Keratinocyte (primary cell): ENCODE results near the gene RAB21.

Experiments used
- EZH2 ChIP-seq: IDR thresholded peaks from one replicate; pipeline ENCODE4 v1.6.1; 2012; ENCODE audit warnings: inconsistent platforms, mild to moderate bottlenecking, low read length, moderate library complexity
- TF ChIP-seq, protein P1 (sequence below), 3 experiments: IDR thresholded peaks in 1 of 3; conservative IDR thresholded peaks in 1 of 3; optimal IDR thresholded peaks in 1 of 3; 2 replicates in 2 of 3; 3 replicates in 1 of 3; pipeline versions ENCODE3 to v1.5.1; 2011; ENCODE audit warnings: low read length in 3 of 3, mild to moderate bottlenecking in 3 of 3, moderate library complexity in 2 of 3, control low read depth in 1 of 3, inconsistent platforms in 1 of 3; ENCODE audit not compliant: insufficient read depth in 2 of 3; ENCODE audit errors: extremely low read depth in 1 of 3

DNA sequence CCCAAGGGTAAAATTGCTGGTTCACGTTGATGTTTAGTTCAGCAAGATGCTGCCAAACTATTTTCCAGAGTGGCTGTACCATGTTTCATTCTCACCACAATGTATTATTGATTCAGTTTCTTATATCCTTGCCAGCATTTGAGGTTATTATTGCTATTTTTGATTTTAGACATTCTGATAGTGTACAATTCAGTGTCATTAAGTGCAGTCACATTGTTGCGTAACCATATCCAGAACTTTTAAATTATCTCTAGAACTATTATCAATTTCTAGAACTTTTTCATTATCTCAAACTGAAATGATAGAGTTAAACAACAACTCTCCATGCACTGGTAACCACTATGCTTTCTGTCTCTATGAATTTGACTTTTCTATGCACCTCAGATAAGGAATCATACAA, 74.2 kb downstream of the RAB21 start:
- TF ChIP-seq, protein P1, sequence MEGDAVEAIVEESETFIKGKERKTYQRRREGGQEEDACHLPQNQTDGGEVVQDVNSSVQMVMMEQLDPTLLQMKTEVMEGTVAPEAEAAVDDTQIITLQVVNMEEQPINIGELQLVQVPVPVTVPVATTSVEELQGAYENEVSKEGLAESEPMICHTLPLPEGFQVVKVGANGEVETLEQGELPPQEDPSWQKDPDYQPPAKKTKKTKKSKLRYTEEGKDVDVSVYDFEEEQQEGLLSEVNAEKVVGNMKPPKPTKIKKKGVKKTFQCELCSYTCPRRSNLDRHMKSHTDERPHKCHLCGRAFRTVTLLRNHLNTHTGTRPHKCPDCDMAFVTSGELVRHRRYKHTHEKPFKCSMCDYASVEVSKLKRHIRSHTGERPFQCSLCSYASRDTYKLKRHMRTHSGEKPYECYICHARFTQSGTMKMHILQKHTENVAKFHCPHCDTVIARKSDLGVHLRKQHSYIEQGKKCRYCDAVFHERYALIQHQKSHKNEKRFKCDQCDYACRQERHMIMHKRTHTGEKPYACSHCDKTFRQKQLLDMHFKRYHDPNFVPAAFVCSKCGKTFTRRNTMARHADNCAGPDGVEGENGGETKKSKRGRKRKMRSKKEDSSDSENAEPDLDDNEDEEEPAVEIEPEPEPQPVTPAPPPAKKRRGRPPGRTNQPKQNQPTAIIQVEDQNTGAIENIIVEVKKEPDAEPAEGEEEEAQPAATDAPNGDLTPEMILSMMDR (optimal IDR thresholded peaks at IDR 0.05 in 1 of 3, IDR thresholded peaks at IDR 0.05 in 1 of 3, conservative IDR thresholded peaks at IDR 0.05 in 1 of 3; ENCODE audit: extremely low read depth in 1 of 3, insufficient read depth in 2 of 3, low read length in 3 of 3): no peak
- no peak for TF ChIP-seq EZH2
